ENCODE results near the gene KLK13. TPM values are rescaled to one million over a fixed set of nuclear protein-coding genes. Genes with fewer than 3 reads are reported as not detected.

KLK13 gene
- total RNA-seq, 1 experiment from 2014 or later = not detected

- no peak for DNase-seq (ENCODE audit: low read depth)
Observed at GRCh38 chr19:51019544-51019925, 45.4 kb downstream of the KLK13 start, which contains the start of gene KLK10. Gene KLK10 (minus strand): TSS chr19:51019709. CDS start chr19:51019130, 579 bp downstream.

- DNase-seq (ENCODE audit: low read depth) = no peak
Observed at GRCh38 chr19:51018745-51019543, 45.9 kb downstream of the KLK13 start.

GRCh38 chr19:51016798-51017683, 47.9 kb downstream of the KLK13 start:
- DNase-seq (ENCODE audit: low read depth) = peak; percentile 34

GRCh38 chr19:51015691-51016267, 49.1 kb downstream of the KLK13 start:
- no peak for DNase-seq (ENCODE audit: low read depth)

- DNase-seq (ENCODE audit: low read depth) = no peak
Observed at GRCh38 chr19:51014242-51014641, 50.6 kb downstream of the KLK13 start.

GRCh38 chr19:51012661-51013190, 52.2 kb downstream of the KLK13 start:
- DNase-seq (ENCODE audit: low read depth) = no peak

GRCh38 chr19:51010066-51010795, 54.7 kb downstream of the KLK13 start:
- no peak for DNase-seq (ENCODE audit: low read depth)

- no peak for DNase-seq (ENCODE audit: low read depth)
Observed at GRCh38 chr19:51009061-51009891, 55.6 kb downstream of the KLK13 start.

- DNase-seq (ENCODE audit: low read depth) = no peak
Observed at GRCh38 chr19:51007488-51007887, 57.4 kb downstream of the KLK13 start.

GRCh38 chr19:51006406-51006805, 58.5 kb downstream of the KLK13 start:
- DNase-seq (ENCODE audit: low read depth) = no peak

Other genes starting within 250 kb of the KLK13 start
- not detected in 2 replicates for gene KLK1, start 241.3 kb downstream of the KLK13 start, total RNA-seq (2014; rRNA removed; shearing (Covaris generic))
- gene KLK15, start 231.5 kb downstream of the KLK13 start, total RNA-seq (2014; rRNA removed; shearing (Covaris generic)) = not detected in 2 replicates
- gene KLK3, start 210.2 kb downstream of the KLK13 start, total RNA-seq (2014; rRNA removed; shearing (Covaris generic)) = not detected in 2 replicates
- gene KLK2, start 191.7 kb downstream of the KLK13 start, total RNA-seq (2014; rRNA removed; shearing (Covaris generic)) = not detected in 2 replicates
- not detected in 2 replicates for gene KLK4, start 153.7 kb downstream of the KLK13 start, total RNA-seq (2014; rRNA removed; shearing (Covaris generic))
- not detected in 2 replicates for gene KLK5, start 112.1 kb downstream of the KLK13 start, total RNA-seq (2014; rRNA removed; shearing (Covaris generic))
- gene KLK6, start 95.5 kb downstream of the KLK13 start, total RNA-seq (2014; rRNA removed; shearing (Covaris generic)) = 0.74 TPM in 1 of 2 replicates, not detected in the other
- gene KLK7, start 81.2 kb downstream of the KLK13 start, total RNA-seq (2014; rRNA removed; shearing (Covaris generic)) = not detected in 2 replicates
- not detected in 2 replicates for gene KLK8, start 63.5 kb downstream of the KLK13 start, total RNA-seq (2014; rRNA removed; shearing (Covaris generic))
- not detected in 2 replicates for gene KLK10, start 45.4 kb downstream of the KLK13 start, total RNA-seq (2014; rRNA removed; shearing (Covaris generic))
- gene KLK11, start 38.5 kb downstream of the KLK13 start, total RNA-seq (2014; rRNA removed; shearing (Covaris generic)) = not detected in 2 replicates
- not detected in 2 replicates for gene KLK12, start 30.1 kb downstream of the KLK13 start, total RNA-seq (2014; rRNA removed; shearing (Covaris generic))
- not detected in 2 replicates for gene KLK14, start 17.8 kb upstream of the KLK13 start, total RNA-seq (2014; rRNA removed; shearing (Covaris generic))
- gene CTU1, start 43.3 kb upstream of the KLK13 start, total RNA-seq (2014; rRNA removed; shearing (Covaris generic)) = 1.4 and 9.7 TPM in 2 replicates
- gene SIGLEC9, start 59.8 kb upstream of the KLK13 start, total RNA-seq (2014; rRNA removed; shearing (Covaris generic)) = 0.27 TPM in 1 of 2 replicates, not detected in the other
- gene SIGLEC7, start 77.2 kb upstream of the KLK13 start, total RNA-seq (2014; rRNA removed; shearing (Covaris generic)) = not detected in 2 replicates
- gene CD33, start 160.0 kb upstream of the KLK13 start, total RNA-seq (2014; rRNA removed; shearing (Covaris generic)) = 3.8 and 4.6 TPM in 2 replicates
- not detected in 2 replicates for gene SIGLECL1, start 186.0 kb upstream of the KLK13 start, total RNA-seq (2014; rRNA removed; shearing (Covaris generic))
- not detected in 2 replicates for gene IGLON5, start 246.6 kb upstream of the KLK13 start, total RNA-seq (2014; rRNA removed; shearing (Covaris generic))